G401 (cell line): ENCODE data around the gene SNRNP48. TPM values are rescaled to one million over a fixed set of nuclear protein-coding genes. Genes with fewer than 3 reads are reported as not detected.

ENCODE experiments used
- total RNA-seq: library from RNA; depleted of rRNA; stranded (reverse); fragments of >200 nt; shearing (Covaris generic); gene quantifications from 2 replicates; pipeline ENCODE4 v1.2.3, GENCODE V29; 2014; rRNA removed

Gene SNRNP48
- total RNA-seq, 1 experiment from 2014 or later: 18.4 TPM

Other genes starting within 250 kb of the SNRNP48 start
- 0.47 TPM in 1 of 2 replicates, not detected in the other for gene CAGE1, start 200.5 kb upstream of the SNRNP48 start, total RNA-seq
- 10.5 and 16.3 TPM in 2 replicates for gene RIOK1, start 200.4 kb upstream of the SNRNP48 start, total RNA-seq
- gene DSP, start 48.5 kb upstream of the SNRNP48 start, total RNA-seq: 118 and 161 TPM in 2 replicates
- gene BMP6, start 135.9 kb downstream of the SNRNP48 start, total RNA-seq: 5.5 and 13.4 TPM in 2 replicates